IMR-90 (cell line): ENCODE results near the gene KRT28. TPM values are rescaled to one million over a fixed set of nuclear protein-coding genes. Genes with fewer than 3 reads are reported as not detected.

Experiments used
- ATAC-seq: fragments of 200-7000 bp; cut with Tn5 transposase; 2 replicates; pipeline ENCODE4 v1.9.1; 2020; ENCODE audit warnings: low read depth, mild to moderate bottlenecking, moderate library complexity
- BruUV-seq: library from RNA; stranded (reverse); fragments of 400-500 nt; replicated peaks from 2 replicates; lab custom pipeline; 2021; lab: Mats Ljungman, UMichigan
- CTCF ChIA-PET: fragments of 300-600 bp; formaldehyde crosslinking; extraction: SDS; loops from one replicate; lab custom pipeline; 2021; ENCODE audit warnings: antibody characterized with exemption; lab: Yijun Ruan, JAX
- POLR2A ChIA-PET: fragments of 300-600 bp; sonication (Branson Sonifier 250); formaldehyde crosslinking; loops from one replicate; lab custom pipeline; 2022; ENCODE audit warnings: antibody characterized with exemption; ENCODE audit not compliant: unreplicated experiment; lab: Charles Lee
- DNase-seq: peaks from one replicate; pipeline ENCODE4 v3.0.0; 2013
- H2AFZ ChIP-seq: replicated peaks from 2 replicates; pipeline ENCODE3; 2013; ENCODE audit warnings: low read length, mild to moderate bottlenecking; ENCODE audit not compliant: poor library complexity
- H2AK5ac ChIP-seq: 2 replicates; pipeline ENCODE4 v1.6.1; 2013; ENCODE audit warnings: low read depth, low read length, inconsistent platforms
- H2AK9ac ChIP-seq: replicated peaks from 2 replicates; pipeline ENCODE3; 2013; ENCODE audit warnings: mild to moderate bottlenecking, low read depth, low read length, moderate library complexity; ENCODE audit not compliant: poor library complexity
- H2BK120ac ChIP-seq: 2 replicates; pipeline ENCODE4 v1.6.1; 2013; ENCODE audit warnings: low read depth, low read length, inconsistent platforms
- H2BK15ac ChIP-seq: 3 replicates; pipeline ENCODE4 v1.6.1; 2013; ENCODE audit warnings: low read depth, low read length, inconsistent platforms
- H2BK20ac ChIP-seq: 2 replicates; pipeline ENCODE4 v1.6.1; 2013; ENCODE audit warnings: low read depth, mild to moderate bottlenecking, inconsistent platforms, low read length, moderate library complexity
- H2BK5ac ChIP-seq: 2 replicates; pipeline ENCODE4 v1.6.1; 2013; ENCODE audit warnings: mild to moderate bottlenecking, low read depth, low read length, inconsistent platforms; ENCODE audit not compliant: poor library complexity, severe bottlenecking
- H3K14ac ChIP-seq: replicated peaks from 2 replicates; pipeline ENCODE4 v1.6.1; 2013; ENCODE audit warnings: low read depth, low read length, inconsistent platforms
- H3K18ac ChIP-seq: 2 replicates; pipeline ENCODE4 v1.6.1; 2013; ENCODE audit warnings: low read depth, low read length, control low read depth
- H3K23ac ChIP-seq: 2 replicates; pipeline ENCODE4 v1.6.1; 2013; ENCODE audit warnings: low read depth, low read length, inconsistent platforms
- H3K27ac ChIP-seq: 2 replicates; pipeline ENCODE4 v1.5.1; 2013; ENCODE audit warnings: mild to moderate bottlenecking, control low read depth, low read length; ENCODE audit not compliant: insufficient read depth
- H3K27me3 ChIP-seq: 2 replicates; pipeline ENCODE4 v1.6.1; 2013; ENCODE audit warnings: low read length; ENCODE audit not compliant: control insufficient read depth, insufficient read depth
- H3K36me3 ChIP-seq: 2 replicates; pipeline ENCODE4 v1.6.1; 2013; ENCODE audit warnings: low read length, mixed read lengths; ENCODE audit not compliant: control insufficient read depth, insufficient read depth
- H3K4ac ChIP-seq: 2 replicates; pipeline ENCODE4 v1.6.1; 2013; ENCODE audit warnings: low read depth, low read length, inconsistent platforms
- H3K4me1 ChIP-seq: 2 replicates; pipeline ENCODE4 v1.6.1; 2013; ENCODE audit warnings: low read length, mixed read lengths; ENCODE audit not compliant: control insufficient read depth, insufficient read depth
- H3K4me2 ChIP-seq: 2 replicates; pipeline ENCODE4 v1.6.1; 2013; ENCODE audit warnings: low read depth, mild to moderate bottlenecking, control low read depth, low read length, moderate library complexity
- H3K4me3 ChIP-seq: 2 replicates; pipeline ENCODE4 v1.5.1; 2013; ENCODE audit warnings: low read depth, mild to moderate bottlenecking, control low read depth, low read length, moderate library complexity; ENCODE audit not compliant: insufficient read depth
- H3K56ac ChIP-seq: 2 replicates; pipeline ENCODE4 v1.6.1; 2013; ENCODE audit warnings: low read length, inconsistent platforms; ENCODE audit not compliant: insufficient read depth; ENCODE audit errors: extremely low read depth
- H3K79me1 ChIP-seq, 2 experiments: 2 replicates each; pipeline ENCODE4 v1.6.1; 2013; ENCODE audit warnings: low read length in 2 of 2, inconsistent platforms in 1 of 2, low read depth in 1 of 2
- H3K9ac ChIP-seq: 2 replicates; pipeline ENCODE4 v1.6.1; 2013; ENCODE audit warnings: low read depth, low read length, control low read depth
- H3K9me1 ChIP-seq: 2 replicates; pipeline ENCODE4 v1.6.1; 2013; ENCODE audit warnings: low read length, inconsistent platforms; ENCODE audit not compliant: insufficient read depth
- H3K9me3 ChIP-seq: 2 replicates; pipeline ENCODE4 v1.6.1; 2013; ENCODE audit warnings: low read length; ENCODE audit not compliant: control insufficient read depth, insufficient read depth
- H4K20me1 ChIP-seq: 2 replicates; pipeline ENCODE4 v1.6.1; 2013; ENCODE audit warnings: low read length, inconsistent platforms; ENCODE audit not compliant: insufficient read depth
- H4K5ac ChIP-seq: 2 replicates; pipeline ENCODE4 v1.6.1; 2013; ENCODE audit warnings: mild to moderate bottlenecking, low read depth, low read length, control low read depth
- H4K8ac ChIP-seq, 2 experiments: 2 replicates each; pipeline ENCODE4 v1.6.1; 2013; ENCODE audit warnings: low read depth in 2 of 2, low read length in 2 of 2, control low read depth in 1 of 2, inconsistent platforms in 1 of 2
- H4K91ac ChIP-seq: 2 replicates; pipeline ENCODE4 v1.6.1; 2013; ENCODE audit warnings: low read depth, low read length, inconsistent platforms; ENCODE audit not compliant: insufficient read depth
- BHLHE40 ChIP-seq: fragments of 150-350 bp; IDR thresholded peaks from 2 replicates; pipeline ENCODE4 v1.6.1; 2016; ENCODE audit warnings: mild to moderate bottlenecking, low read depth, low read length
- CEBPB ChIP-seq: IDR thresholded peaks from 2 replicates; pipeline ENCODE4 v1.6.1; 2012; ENCODE audit warnings: low read depth, low read length, improper control_type of control experiment
- CHD1 ChIP-seq: IDR thresholded peaks from 2 replicates; pipeline ENCODE4 v1.6.1; 2012; ENCODE audit warnings: low read depth, low read length, improper control_type of control experiment
- CTCF ChIP-seq: conservative IDR thresholded peaks from 2 replicates; pipeline ENCODE4 v1.5.1; 2012; ENCODE audit warnings: mild to moderate bottlenecking, low read depth, low read length, improper control_type of control experiment
- FOS ChIP-seq: fragments of 150-350 bp; IDR thresholded peaks from 2 replicates; pipeline ENCODE4 v1.6.1; 2016; ENCODE audit warnings: low read depth, low read length
- MAFK ChIP-seq: IDR thresholded peaks from 2 replicates; pipeline ENCODE4 v1.6.1; 2012; ENCODE audit warnings: low read depth, low read length, improper control_type of control experiment
- MAZ ChIP-seq: IDR thresholded peaks from 2 replicates; pipeline ENCODE4 v1.6.1; 2012; ENCODE audit warnings: low read depth, mild to moderate bottlenecking, low read length, improper control_type of control experiment, moderate library complexity, borderline replicate concordance
- MXI1 ChIP-seq: IDR thresholded peaks from 2 replicates; pipeline ENCODE4 v1.6.1; 2012; ENCODE audit warnings: low read depth, mild to moderate bottlenecking, low read length, moderate library complexity, borderline replicate concordance
- NFE2L2 ChIP-seq: fragments of 150-350 bp; IDR thresholded peaks from 2 replicates; pipeline ENCODE4 v1.6.1; 2016; ENCODE audit warnings: low read depth, mild to moderate bottlenecking, low read length
- POLR2A ChIP-seq: IDR thresholded peaks from 2 replicates; pipeline ENCODE4 v1.6.1; 2012; ENCODE audit warnings: mild to moderate bottlenecking, low read depth, low read length
- RAD21 ChIP-seq: IDR thresholded peaks from 2 replicates; pipeline ENCODE4 v1.6.1; 2012; ENCODE audit warnings: low read length, improper control_type of control experiment
- RCOR1 ChIP-seq: IDR thresholded peaks from 2 replicates; pipeline ENCODE4 v1.6.1; 2012; ENCODE audit warnings: mild to moderate bottlenecking, low read length, improper control_type of control experiment; ENCODE audit not compliant: insufficient replicate concordance
- RFX5 ChIP-seq: IDR thresholded peaks from 2 replicates; pipeline ENCODE4 v1.8.0; 2012; ENCODE audit warnings: low read depth, mild to moderate bottlenecking, low read length, moderate library complexity
- SMC3 ChIP-seq: fragments of 150-350 bp; IDR thresholded peaks from 2 replicates; pipeline ENCODE4 v1.6.1; 2016; ENCODE audit warnings: low read depth, mild to moderate bottlenecking, antibody characterized with exemption, low read length, moderate library complexity
- WGBS, 2 experiments: methylation state at CpG; one replicate each; pipeline versions ENCODE4 v1.1.5 to v1.1.7; 2013; ENCODE audit warnings: missing lambda C conversion rate in 2 of 2; ENCODE audit not compliant: insufficient read length in 1 of 2; ENCODE audit errors: extremely low coverage in 2 of 2; 5-methylcytosine and 5-hydroxymethylcytosine counted together
- dilution Hi-C: fragments of 300-500 bp; cut with HindIII; formaldehyde crosslinking; loops from one replicate; pipeline ENCODE4 v1.14.3; 2018; ENCODE audit warnings: low sequenced_read_pairs; ENCODE audit not compliant: unreplicated experiment
- in situ Hi-C: fragments of 300-500 bp; cut with MboI; formaldehyde crosslinking; loops from 3 replicates; pipeline ENCODE4 v1.14.3; 2019; ENCODE audit warnings: low sequenced_read_pairs, inconsistent platforms, mixed read lengths
- intact Hi-C: fragments of 100-400 bp; cut with micrococcal nuclease; formaldehyde crosslinking; loops from 2 replicates; pipeline ENCODE4 v1.10.0; 2022
- polyA plus RNA-seq, 3 experiments: library from polyadenylated mRNA; depleted of rRNA; stranded (reverse); fragments of >200 nt; gene quantifications; 2 replicates each; pipeline ENCODE4 v1.2.3, GENCODE V29; 2012; ENCODE audit warnings: low replicate concordance in 1 of 3
- total RNA-seq: library from RNA; depleted of rRNA; stranded (reverse); fragments of >200 nt; gene quantifications from 2 replicates; pipeline ENCODE4 v1.2.3, GENCODE V29; 2012
- TF ChIP-seq, protein P1 (sequence below): fragments of 150-350 bp; IDR thresholded peaks from 2 replicates; pipeline ENCODE4 v1.6.1; 2016; ENCODE audit warnings: low read depth, mild to moderate bottlenecking, low read length, moderate library complexity, borderline replicate concordance
- TF ChIP-seq, protein P2 (sequence below): fragments of 150-350 bp; IDR thresholded peaks from 2 replicates; pipeline ENCODE4 v1.6.1; 2017; ENCODE audit warnings: mild to moderate bottlenecking, antibody characterized with exemption, low read length, low read depth

The KRT28 gene
- total and polyA plus RNA-seq, 2 of the 4 experiments (the other 2 are of a cell fraction) = not detected

DNA sequence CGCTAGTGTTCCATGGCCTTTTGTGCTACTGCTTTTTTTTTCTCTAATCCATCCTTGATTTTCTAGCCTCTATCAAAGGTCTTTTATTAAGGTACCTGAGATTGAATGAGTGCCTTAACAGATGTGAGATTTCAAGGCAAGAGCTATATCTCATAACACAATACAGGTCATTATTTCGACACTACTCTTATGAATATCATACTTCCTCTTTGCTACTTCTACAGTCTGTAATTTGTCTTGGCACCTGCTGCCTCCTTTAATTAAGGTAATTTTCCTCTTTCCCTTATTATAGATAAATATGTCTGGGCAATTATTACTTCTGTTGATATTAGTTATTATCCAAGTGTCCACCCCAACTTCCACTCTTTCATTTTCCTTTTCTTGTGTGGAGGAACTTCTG is 5.3 kb downstream of the KRT28 start:
- H4K8ac ChIP-seq = no peak overlapping the region
- intact Hi-C loops = loop anchor here (10.0 kb wide), 1 partner anchor 430 kb away; the partner anchor contains the start of gene GJD3
- H2BK5ac ChIP-seq = no peak overlapping the region
- no peak overlapping the region for H4K5ac ChIP-seq
- H3K4me2 ChIP-seq = no peak overlapping the region
- no peak overlapping the region for H3K9ac ChIP-seq
- no peak overlapping the region for H2BK120ac ChIP-seq
- no peaks in the 10 kb centered on the region for H3K36me3 ChIP-seq
- H3K14ac ChIP-seq = no peak overlapping the region
- H2AK9ac ChIP-seq = no peak overlapping the region
- no CpG with 5 or more reads among the region's 2 CpGs for WGBS, 2 experiments
- H3K4me1 ChIP-seq = no peaks in the 10 kb centered on the region
- dilution Hi-C loops = no loop called here
- no peak overlapping the region for H3K4ac ChIP-seq
- no peak overlapping the region for H2BK20ac ChIP-seq
- H2AK5ac ChIP-seq = no peak overlapping the region
- no peak overlapping the region for H3K56ac ChIP-seq
- in situ Hi-C loops = loop anchor here (5.0 to 25.0 kb wide), 2 partner anchors 177 to 432 kb away; partner anchors contain the start of gene GJD3
- no peak overlapping the region for H3K27ac ChIP-seq
- BruUV-seq = no TSS peak
- ChIA-PET CTCF (no interaction called here), POLR2A (no interaction called here)
- H3K9me1 ChIP-seq = no peaks in the 10 kb centered on the region
- H2BK15ac ChIP-seq = no peak overlapping the region
- H3K79me1 ChIP-seq = no peaks in the 10 kb centered on the region
- H3K9me3 ChIP-seq = no peaks in the 10 kb centered on the region
- H4K20me1 ChIP-seq = no peaks in the 10 kb centered on the region
- no peak overlapping the region for H4K91ac ChIP-seq
- TF ChIP-seq, protein P1, sequence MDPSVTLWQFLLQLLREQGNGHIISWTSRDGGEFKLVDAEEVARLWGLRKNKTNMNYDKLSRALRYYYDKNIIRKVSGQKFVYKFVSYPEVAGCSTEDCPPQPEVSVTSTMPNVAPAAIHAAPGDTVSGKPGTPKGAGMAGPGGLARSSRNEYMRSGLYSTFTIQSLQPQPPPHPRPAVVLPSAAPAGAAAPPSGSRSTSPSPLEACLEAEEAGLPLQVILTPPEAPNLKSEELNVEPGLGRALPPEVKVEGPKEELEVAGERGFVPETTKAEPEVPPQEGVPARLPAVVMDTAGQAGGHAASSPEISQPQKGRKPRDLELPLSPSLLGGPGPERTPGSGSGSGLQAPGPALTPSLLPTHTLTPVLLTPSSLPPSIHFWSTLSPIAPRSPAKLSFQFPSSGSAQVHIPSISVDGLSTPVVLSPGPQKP = no peak
- TF ChIP-seq CTCF (no peak), CHD1 (no peak), SMC3 (no peak), FOS (no peak), MXI1 (no peak), CEBPB (no peak), RCOR1 (no peak), RAD21 (no peak), RFX5 (no peak), BHLHE40 (no peak), POLR2A (no peak), MAFK (no peak), NFE2L2 (no peak), MAZ (no peak)
- TF ChIP-seq, protein P2, sequence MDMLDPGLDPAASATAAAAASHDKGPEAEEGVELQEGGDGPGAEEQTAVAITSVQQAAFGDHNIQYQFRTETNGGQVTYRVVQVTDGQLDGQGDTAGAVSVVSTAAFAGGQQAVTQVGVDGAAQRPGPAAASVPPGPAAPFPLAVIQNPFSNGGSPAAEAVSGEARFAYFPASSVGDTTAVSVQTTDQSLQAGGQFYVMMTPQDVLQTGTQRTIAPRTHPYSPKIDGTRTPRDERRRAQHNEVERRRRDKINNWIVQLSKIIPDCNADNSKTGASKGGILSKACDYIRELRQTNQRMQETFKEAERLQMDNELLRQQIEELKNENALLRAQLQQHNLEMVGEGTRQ = no peak
- ATAC-seq = no peak
- no peak for DNase-seq
- no peak overlapping the region for H3K23ac ChIP-seq
- H3K27me3 ChIP-seq = peaks cover 39% of the 10 kb centered on the region
- H2AFZ ChIP-seq = no peak overlapping the region
- H3K4me3 ChIP-seq = no peak overlapping the region
- H3K18ac ChIP-seq = no peak overlapping the region
